HCT116 (cell line): Measurements from ENCODE around the gene SP4. TPM values are rescaled to one million over a fixed set of nuclear protein-coding genes. Genes with fewer than 3 reads are reported as not detected.

Experiments
- ATAC-seq: fragments of 200-7000 bp; cut with Tn5 transposase; 2 replicates; pipeline ENCODE4 v1.9.1; 2020; ENCODE audit warnings: mild to moderate bottlenecking, moderate library complexity
- BruUV-seq: library from RNA; stranded (reverse); fragments of 400-500 nt; replicated peaks from 2 replicates; lab custom pipeline; 2021; lab: Mats Ljungman, UMichigan
- CTCF ChIA-PET: fragments of 300-600 bp; sonication (Branson Sonifier 250); formaldehyde crosslinking; loops from one replicate; lab custom pipeline; 2021; ENCODE audit warnings: antibody characterized with exemption; lab: Charles Lee
- POLR2A ChIA-PET: fragments of 300-600, 350-600 bp; sonication (Branson Sonifier 250); formaldehyde crosslinking; loops from one replicate; lab custom pipeline; 2021; ENCODE audit warnings: antibody characterized with exemption; lab: Charles Lee
- RAD21 ChIA-PET, 2 experiments: fragments of 300-600 bp; sonication (Branson Sonifier 250); formaldehyde crosslinking; loops; one replicate each; lab custom pipeline; 2023; ENCODE audit warnings: low total read pairs in 2 of 2; ENCODE audit not compliant: uncharacterized antibody in 2 of 2, unreplicated experiment in 2 of 2, low non-redundant PET in 1 of 2; lab: Charles Lee
- DNase-seq: peaks from one replicate; pipeline ENCODE4 v3.0.0-alpha.2; 2010; ENCODE audit warnings: low read depth, low spot score
- H2AFZ ChIP-seq: fragments of 200-600 bp; shearing (Covaris generic), sonication (generic); 2 replicates; pipeline ENCODE4 v1.6.1; 2017; ENCODE audit warnings: low read depth, mixed run types, mixed read lengths, antibody characterized with exemption, low read length; ENCODE audit not compliant: poor library complexity, severe bottlenecking
- H3K27ac ChIP-seq: 2 replicates; pipeline ENCODE4 v1.5.1; 2012; ENCODE audit warnings: low read depth, low read length
- H3K27me3 ChIP-seq: fragments of 200-600 bp; sonication (generic); 2 replicates; pipeline ENCODE4 v1.6.1; 2016; ENCODE audit warnings: mixed run types, low read length, mixed read lengths; ENCODE audit not compliant: insufficient read depth
- H3K36me3 ChIP-seq, 2 experiments: fragments of 200-500 bp in 1 of 2; fragments of 200-600 bp in 1 of 2; sonication (Bioruptor generic) in 1 of 2; sonication (generic) in 1 of 2; 2 replicates each; pipeline versions ENCODE4 v1.5.1 to v1.6.1; 2014 to 2016; ENCODE audit warnings: low read length in 2 of 2, inconsistent platforms in 1 of 2, mixed read lengths in 1 of 2, mixed run types in 1 of 2; ENCODE audit not compliant: insufficient read depth in 2 of 2, control insufficient read depth in 1 of 2
- H3K4me1 ChIP-seq, 2 experiments: fragments of 200-600 bp in 1 of 2; sonication (generic) in 1 of 2; 2 replicates each; pipeline versions ENCODE4 v1.5.1 to v1.6.1; 2012 to 2017; ENCODE audit warnings: low read length in 2 of 2, inconsistent platforms in 1 of 2, mild to moderate bottlenecking in 1 of 2, mixed read lengths in 1 of 2, mixed run types in 1 of 2, moderate library complexity in 1 of 2; ENCODE audit not compliant: insufficient read depth in 2 of 2, control insufficient read depth in 1 of 2
- H3K4me2 ChIP-seq: fragments of 200-600 bp; sonication (generic); 2 replicates; pipeline ENCODE4 v1.6.1; 2017; ENCODE audit warnings: mixed run types, low read length, mixed read lengths
- H3K4me3 ChIP-seq, 2 experiments: fragments of 200-600 bp in 1 of 2; sonication (generic) in 1 of 2; replicated peaks in 1 of 2; 2 replicates each; pipeline ENCODE4 v1.5.1; 2011 to 2016; ENCODE audit warnings: low read length in 2 of 2, control low read depth in 1 of 2, low read depth in 1 of 2, mild to moderate bottlenecking in 1 of 2, mixed read lengths in 1 of 2, mixed run types in 1 of 2
- H3K79me2 ChIP-seq: fragments of 200-600 bp; sonication (generic); 2 replicates; pipeline ENCODE4 v1.6.1; 2017; ENCODE audit warnings: mild to moderate bottlenecking, mixed run types, low read length, moderate library complexity, mixed read lengths; ENCODE audit not compliant: insufficient read depth
- H3K9ac ChIP-seq: fragments of 200-600 bp; sonication (generic); 2 replicates; pipeline ENCODE4 v1.6.1; 2016; ENCODE audit warnings: low read length, mixed read lengths
- H3K9me2 ChIP-seq: fragments of 200-600 bp; sonication (generic), shearing (Covaris generic); 2 replicates; pipeline ENCODE4 v1.6.1; 2017; ENCODE audit warnings: mixed run types, mild to moderate bottlenecking, moderate library complexity; ENCODE audit not compliant: insufficient read depth
- H3K9me3 ChIP-seq, 2 experiments: fragments of 200-500 bp in 1 of 2; fragments of 200-600 bp in 1 of 2; sonication (Bioruptor generic) in 1 of 2; sonication (generic) in 1 of 2; 2 replicates each; pipeline ENCODE4 v1.6.1; 2014 to 2017; ENCODE audit warnings: low read length in 2 of 2, mixed read lengths in 2 of 2, inconsistent platforms in 1 of 2, low read depth in 1 of 2, mild to moderate bottlenecking in 1 of 2, mixed run types in 1 of 2, moderate library complexity in 1 of 2; ENCODE audit not compliant: control insufficient read depth in 1 of 2, insufficient read depth in 1 of 2
- H4K20me1 ChIP-seq: fragments of 200-600 bp; sonication (generic), shearing (Covaris generic); 2 replicates; pipeline ENCODE4 v1.6.1; 2017; ENCODE audit warnings: mixed run types, mild to moderate bottlenecking, moderate library complexity; ENCODE audit not compliant: insufficient read depth
- FOSL1 ChIP-seq: IDR thresholded peaks from 2 replicates; pipeline ENCODE4 v1.6.1; 2012; ENCODE audit warnings: low read depth
- POLR2A ChIP-seq: IDR thresholded peaks from 2 replicates; pipeline ENCODE4 v1.7.0; 2011; ENCODE audit warnings: borderline replicate concordance; ENCODE audit not compliant: insufficient read depth, insufficient read length; ENCODE audit errors: extremely low read depth
- POLR2AphosphoS5 ChIP-seq: IDR thresholded peaks from 2 replicates; pipeline ENCODE4 v1.6.1; 2011; ENCODE audit warnings: mild to moderate bottlenecking, low read depth, low read length, moderate library complexity
- SIN3A ChIP-seq: IDR thresholded peaks from 2 replicates; pipeline ENCODE4 v1.6.1; 2012; ENCODE audit warnings: low read depth
- SP1 ChIP-seq: IDR thresholded peaks from 2 replicates; pipeline ENCODE4 v1.6.1; 2012; ENCODE audit warnings: low read depth
- TCF7L2 ChIP-seq: IDR thresholded peaks from 2 replicates; pipeline ENCODE4 v1.7.0; 2011; ENCODE audit warnings: borderline replicate concordance, inconsistent platforms; ENCODE audit not compliant: insufficient read depth, insufficient read length; ENCODE audit errors: extremely low read depth
- ZFX ChIP-seq: fragments of 450-650 bp; IDR thresholded peaks from 2 replicates; pipeline ENCODE4 v1.6.1; 2017
- intact Hi-C: fragments of 100-400 bp; cut with micrococcal nuclease; formaldehyde crosslinking; loops from 2 replicates; pipeline ENCODE4 v1.10.0; 2022
- total RNA-seq: library from RNA; stranded (reverse); gene quantifications from one replicate; pipeline ENCODE4 v1.2.1, GENCODE V29; 2021; ENCODE audit not compliant: unreplicated experiment
- TF ChIP-seq, protein P1 (sequence below): IDR thresholded peaks from 2 replicates; pipeline ENCODE4 v1.6.1; 2011; ENCODE audit warnings: mild to moderate bottlenecking, low read length, moderate library complexity; ENCODE audit not compliant: insufficient replicate concordance; ENCODE audit errors: extremely low read depth
- TF ChIP-seq, protein P2 (sequence below): IDR thresholded peaks from 2 replicates; pipeline ENCODE4 v1.6.1; 2012

Gene SP4
- total RNA-seq, 1 experiment from 2014 or later, result 7.6 TPM

DNA sequence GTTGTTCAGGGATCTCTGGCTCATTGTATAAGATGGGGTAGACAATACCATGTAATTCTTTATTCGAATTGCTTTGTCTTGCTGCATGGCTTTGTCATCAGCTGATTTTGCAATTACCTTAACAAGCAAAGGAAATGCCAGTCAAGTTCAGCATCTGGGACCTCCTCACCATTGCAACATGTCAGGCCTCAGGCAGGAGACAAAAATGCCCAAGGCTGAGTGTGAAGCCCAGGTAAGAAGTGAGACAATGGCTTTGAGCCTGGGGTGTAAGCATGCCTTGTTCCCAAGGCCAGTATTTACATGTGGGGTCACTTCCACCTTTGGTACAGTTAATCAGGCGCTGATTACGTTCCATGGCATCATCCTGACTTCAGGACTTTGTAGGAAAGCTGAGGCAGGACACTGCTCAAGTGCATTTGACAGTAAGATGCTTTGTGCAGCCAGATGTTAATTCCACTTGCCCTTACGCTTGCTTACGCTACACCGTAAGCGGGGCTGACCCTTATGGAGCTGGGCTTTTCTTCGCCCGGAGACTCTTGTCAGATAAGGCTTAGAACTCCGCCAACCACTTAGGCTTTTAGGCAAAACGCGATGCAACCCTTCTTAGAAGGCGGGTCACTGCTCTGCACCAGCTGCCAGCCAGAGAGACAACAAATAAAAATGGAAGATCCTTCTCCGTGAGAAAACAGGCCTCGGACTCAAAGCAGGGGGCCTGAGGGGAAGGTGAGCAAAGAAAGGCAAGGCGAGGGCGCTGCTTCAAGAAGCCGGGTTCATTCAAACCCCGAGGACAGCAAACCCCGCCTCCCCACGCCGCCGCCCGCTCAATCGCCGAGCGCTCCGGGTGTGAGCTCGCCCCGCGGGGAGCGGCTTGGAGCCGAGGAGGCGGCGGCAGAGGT is 1.3 kb upstream of the SP4 start:
- peaks cover 5 to 16% of the 10 kb centered on the region in 2 experiments; a peak in 3 of 4 replicates for H3K4me1 ChIP-seq
- TF ChIP-seq, protein P1, sequence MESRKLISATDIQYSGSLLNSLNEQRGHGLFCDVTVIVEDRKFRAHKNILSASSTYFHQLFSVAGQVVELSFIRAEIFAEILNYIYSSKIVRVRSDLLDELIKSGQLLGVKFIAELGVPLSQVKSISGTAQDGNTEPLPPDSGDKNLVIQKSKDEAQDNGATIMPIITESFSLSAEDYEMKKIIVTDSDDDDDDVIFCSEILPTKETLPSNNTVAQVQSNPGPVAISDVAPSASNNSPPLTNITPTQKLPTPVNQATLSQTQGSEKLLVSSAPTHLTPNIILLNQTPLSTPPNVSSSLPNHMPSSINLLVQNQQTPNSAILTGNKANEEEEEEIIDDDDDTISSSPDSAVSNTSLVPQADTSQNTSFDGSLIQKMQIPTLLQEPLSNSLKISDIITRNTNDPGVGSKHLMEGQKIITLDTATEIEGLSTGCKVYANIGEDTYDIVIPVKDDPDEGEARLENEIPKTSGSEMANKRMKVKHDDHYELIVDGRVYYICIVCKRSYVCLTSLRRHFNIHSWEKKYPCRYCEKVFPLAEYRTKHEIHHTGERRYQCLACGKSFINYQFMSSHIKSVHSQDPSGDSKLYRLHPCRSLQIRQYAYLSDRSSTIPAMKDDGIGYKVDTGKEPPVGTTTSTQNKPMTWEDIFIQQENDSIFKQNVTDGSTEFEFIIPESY, result no peak
- TF ChIP-seq SIN3A, result no peak
- TF ChIP-seq, protein P2, sequence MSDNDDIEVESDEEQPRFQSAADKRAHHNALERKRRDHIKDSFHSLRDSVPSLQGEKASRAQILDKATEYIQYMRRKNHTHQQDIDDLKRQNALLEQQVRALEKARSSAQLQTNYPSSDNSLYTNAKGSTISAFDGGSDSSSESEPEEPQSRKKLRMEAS, result no peak; the same call in 1 of the 2 replicates
- TF ChIP-seq TCF7L2, result no peak
- TF ChIP-seq POLR2A, result no peak
- TF ChIP-seq FOSL1, result no peak
- TF ChIP-seq ZFX, result no peak
- no peak for TF ChIP-seq POLR2AphosphoS5
- no peak for TF ChIP-seq SP1
- H3K4me3 ChIP-seq, result peak overlapping the region; percentile 21 to 51; a peak in 3 of 4 replicates
- no peaks in the 10 kb centered on the region for H4K20me1 ChIP-seq
- H3K9ac ChIP-seq, result peak overlapping the region; percentile 35
- ChIA-PET CTCF (interaction anchor here (1.3 kb wide), 1 partner anchor 13 kb away, joined by 4 read pairs; no protein-coding TSS in a partner anchor), RAD21 (interaction anchor here (0.6 kb wide), 2 partner anchors 12 to 1459 kb away, joined by 3 to 4 read pairs; no protein-coding TSS in a partner anchor), POLR2A (no interaction called here)
- BruUV-seq, result TSS peak; percentile 60
- peak overlapping the region; percentile 92 for H3K4me2 ChIP-seq
- no peak for DNase-seq
- no peaks in the 10 kb centered on the region for H3K36me3 ChIP-seq
- ATAC-seq, result no peak
- H2AFZ ChIP-seq, result peak overlapping the region; percentile 98
- H3K27me3 ChIP-seq, result no peaks in the 10 kb centered on the region
- H3K9me3 ChIP-seq, result no peaks in the 10 kb centered on the region
- intact Hi-C loops, result loop anchor here (2.0 kb wide), 1 partner anchor 656 kb away; no protein-coding TSS in a partner anchor
- no peak overlapping the region for H3K27ac ChIP-seq
- no peaks in the 10 kb centered on the region for H3K79me2 ChIP-seq
- no peaks in the 10 kb centered on the region for H3K9me2 ChIP-seq
